GM23338 (cell line): ENCODE results near the gene NF1. TPM values are rescaled to one million over a fixed set of nuclear protein-coding genes. Genes with fewer than 3 reads are reported as not detected.

ENCODE experiments used
- ATAC-seq: fragments of 200-7000 bp; cut with Tn5 transposase; 3 replicates; pipeline ENCODE4 v1.9.1; 2020
- DNase-seq: peaks from one replicate; pipeline ENCODE4 v3.0.0-alpha.2; 2015; ENCODE audit warnings: low spot score
- H2AFZ ChIP-seq: fragments of 200-600 bp; sonication (generic); 2 replicates; pipeline ENCODE4 v1.8.0; 2016; ENCODE audit warnings: antibody characterized with exemption, mild to moderate bottlenecking, moderate library complexity
- H3F3A ChIP-seq: fragments of 200-600 bp; sonication (generic); replicated peaks from 2 replicates; pipeline ENCODE4 v1.8.0; 2017; ENCODE audit warnings: antibody characterized with exemption, mixed run types, low read depth
- H3K27ac ChIP-seq: fragments of 200-600 bp; sonication (generic); 2 replicates; pipeline ENCODE4 v1.6.1; 2016; ENCODE audit warnings: low read depth
- H3K27me3 ChIP-seq: fragments of 200-600 bp; sonication (generic); 2 replicates; pipeline ENCODE4 v1.8.0; 2016; ENCODE audit warnings: mild to moderate bottlenecking, mixed run types, moderate library complexity; ENCODE audit not compliant: insufficient read depth
- H3K36me3 ChIP-seq: fragments of 200-600 bp; sonication (generic); 2 replicates; pipeline ENCODE4 v1.8.0; 2016; ENCODE audit warnings: mild to moderate bottlenecking; ENCODE audit not compliant: insufficient read depth
- H3K4me1 ChIP-seq: fragments of 200-600 bp; sonication (generic); 2 replicates; pipeline ENCODE4 v1.8.0; 2016; ENCODE audit warnings: mild to moderate bottlenecking, moderate library complexity; ENCODE audit not compliant: insufficient read depth
- H3K4me2 ChIP-seq: fragments of 200-600 bp; sonication (generic); 2 replicates; pipeline ENCODE4 v1.7.1; 2017; ENCODE audit warnings: mixed run types
- H3K4me3 ChIP-seq: fragments of 200-600 bp; sonication (generic); 2 replicates; pipeline ENCODE4 v1.6.1; 2016; ENCODE audit warnings: mixed run types
- H3K79me2 ChIP-seq: fragments of 200-600 bp; sonication (generic); replicated peaks from 2 replicates; pipeline ENCODE4 v1.8.0; 2017; ENCODE audit warnings: mild to moderate bottlenecking; ENCODE audit not compliant: insufficient read depth
- H3K9me2 ChIP-seq: fragments of 200-600 bp; sonication (generic); 2 replicates; pipeline ENCODE4 v1.8.0; 2017; ENCODE audit not compliant: insufficient read depth
- H4K20me1 ChIP-seq: fragments of 200-600 bp; sonication (generic); replicated peaks from 2 replicates; pipeline ENCODE4 v1.8.0; 2017; ENCODE audit warnings: mild to moderate bottlenecking; ENCODE audit not compliant: insufficient read depth
- H3K27ac Mint-ChIP-seq: 2 replicates; pipeline ENCODE4 v1.8.0; 2020; ENCODE audit warnings: inconsistent platforms, mild to moderate bottlenecking, moderate library complexity, mixed read lengths
- H3K27me3 Mint-ChIP-seq: 3 replicates; pipeline ENCODE4 v1.8.0; 2022; ENCODE audit warnings: low read depth, mild to moderate bottlenecking, moderate library complexity, mixed read lengths, inconsistent platforms; ENCODE audit not compliant: insufficient read depth, poor library complexity
- H3K36me3 Mint-ChIP-seq: 3 replicates; pipeline ENCODE4 v1.8.0; 2021; ENCODE audit warnings: low read depth, mild to moderate bottlenecking, inconsistent platforms, moderate library complexity, mixed read lengths
- H3K4me1 Mint-ChIP-seq: 3 replicates; pipeline ENCODE4 v1.8.0; 2020; ENCODE audit warnings: mild to moderate bottlenecking, inconsistent platforms, mixed read lengths
- H3K4me3 Mint-ChIP-seq: 3 replicates; pipeline ENCODE4 v1.8.0; 2021; ENCODE audit warnings: moderate library complexity, mild to moderate bottlenecking, inconsistent platforms, mixed read lengths
- H3K9me3 Mint-ChIP-seq: 3 replicates; pipeline ENCODE4 v1.8.0; 2020; ENCODE audit warnings: moderate library complexity, mild to moderate bottlenecking, inconsistent platforms, mixed read lengths
- CTCF ChIP-seq, 2 experiments: fragments of 200-600 bp in 1 of 2; sonication (generic) in 1 of 2; conservative IDR thresholded peaks; 2 replicates each; pipeline versions ENCODE4 v1.5.1 to v1.6.1; 2016 to 2017; ENCODE audit warnings: antibody characterized with exemption in 2 of 2, low read depth in 2 of 2, mild to moderate bottlenecking in 2 of 2, moderate library complexity in 1 of 2
- EZH2 ChIP-seq: fragments of 200-600 bp; sonication (generic); IDR thresholded peaks from one replicate; pipeline ENCODE4 v1.8.0; 2017; ENCODE audit warnings: antibody characterized with exemption, mild to moderate bottlenecking, low read depth; ENCODE audit not compliant: unreplicated experiment
- EZH2phosphoT487 ChIP-seq: fragments of 200-600 bp; sonication (generic); IDR thresholded peaks from one replicate; pipeline ENCODE4 v1.8.1; 2018; ENCODE audit warnings: antibody characterized with exemption; ENCODE audit not compliant: unreplicated experiment
- JUNB ChIP-seq: IDR thresholded peaks from one replicate; pipeline ENCODE4 v1.6.1; 2016; ENCODE audit warnings: antibody characterized with exemption; ENCODE audit not compliant: unreplicated experiment
- NANOG ChIP-seq: IDR thresholded peaks from 2 replicates; pipeline ENCODE4 v1.6.1; 2016; ENCODE audit warnings: antibody characterized with exemption, borderline replicate concordance
- ZNF331 ChIP-seq: fragments of 250-450 bp; sonication (Bioruptor Pico); IDR thresholded peaks from 2 replicates; pipeline ENCODE4 v1.5.0; 2020; ENCODE audit warnings: low read depth, mild to moderate bottlenecking, moderate library complexity
- polyA plus RNA-seq: library from polyadenylated mRNA; unstranded; fragments of >200 nt; fragmentation: Nextera tagmentation; extraction: Ambion mirVana; gene quantifications from 2 replicates; pipeline ENCODE4 v1.2.1, GENCODE V29; 2016
- total RNA-seq: library from RNA; depleted of rRNA; stranded (reverse); fragments of >200 nt; shearing (Covaris generic); gene quantifications from 2 replicates; pipeline ENCODE4 v1.2.3, GENCODE V29; 2014

The NF1 gene
- total and polyA plus RNA-seq, 2 experiments from 2014 or later, result 16.3 to 49.7 TPM

GRCh38 chr17:31404028-31404949 lies 309.5 kb downstream of the NF1 start:
- no peak overlapping the region for H3K4me3 ChIP-seq
- no peak for DNase-seq
- no peak; the same call in 2 of the 3 replicates for ATAC-seq
- no peak overlapping the region; the same call in 2 of the 3 replicates for H3K4me3 Mint-ChIP-seq
- 0 out of 2 replicates have a peak, but pooled peaks cover 4% of the 10 kb centered on the region for H3K9me2 ChIP-seq
- H3K27ac ChIP-seq, result no peak overlapping the region
- H3K9me3 Mint-ChIP-seq, result no peaks in the 10 kb centered on the region
- no peaks in the 10 kb centered on the region for H3K27me3 ChIP-seq
- peaks cover 16% of the 10 kb centered on the region for H3K4me1 Mint-ChIP-seq
- TF ChIP-seq EZH2 (no peak), CTCF (conservative IDR thresholded peaks at IDR 0.05; ENCODE audit: low read depth in 2 of 2) (no peak), NANOG (no peak), ZNF331 (no peak), JUNB (no peak), EZH2phosphoT487 (no peak)
- H3K27ac Mint-ChIP-seq, result no peak overlapping the region
- no peak overlapping the region for H2AFZ ChIP-seq
- H3K27me3 Mint-ChIP-seq, result peaks cover 12% of the 10 kb centered on the region
- H3K4me1 ChIP-seq, result no peaks in the 10 kb centered on the region; the same call in 1 of the 2 replicates
- H3K36me3 ChIP-seq, result no peaks in the 10 kb centered on the region
- no peaks in the 10 kb centered on the region for H3F3A ChIP-seq
- H4K20me1 ChIP-seq, result no peaks in the 10 kb centered on the region
- no peak overlapping the region for H3K4me2 ChIP-seq
- H3K36me3 Mint-ChIP-seq, result no peaks in the 10 kb centered on the region
- H3K79me2 ChIP-seq, result no peaks in the 10 kb centered on the region

- H3K4me1 Mint-ChIP-seq, result peaks cover 16% of the 10 kb centered on the region
- DNase-seq, result peak; percentile 73
Measured at GRCh38 chr17:31405890-31406371, 311.2 kb downstream of the NF1 start.

More at GRCh38 chr17:31405890-31406371, 311.2 kb downstream of the NF1 start:
- Mint-ChIP-seq H3K36me3 (no peaks in the 10 kb centered on the region), H3K4me3 (no peak overlapping the region), H3K27me3 (peaks cover 7% of the 10 kb centered on the region), H3K27ac (no peak overlapping the region), H3K9me3 (no peaks in the 10 kb centered on the region)
- Histone ChIP-seq H3K36me3 (no peaks in the 10 kb centered on the region), H3K27me3 (no peaks in the 10 kb centered on the region), H3K9me2 (0 out of 2 replicates have a peak, but pooled peaks cover 4% of the 10 kb centered on the region), H3K4me1 (no peaks in the 10 kb centered on the region; the same call in 1 of the 2 replicates), H3K4me3 (no peak overlapping the region), H2AFZ (0 out of 2 replicates have a peak overlapping the region, but pooled peaks have one; percentile 48), H3K27ac (no peak overlapping the region), H3K79me2 (no peaks in the 10 kb centered on the region), H3F3A (no peaks in the 10 kb centered on the region), H4K20me1 (no peaks in the 10 kb centered on the region), H3K4me2 (no peak overlapping the region)
- ATAC-seq, result peak; percentile 96
- TF ChIP-seq ZNF331, result no peak
- peak in 1 of 2 experiments; percentile 41; a peak in 2 of 4 replicates for TF ChIP-seq CTCF (conservative IDR thresholded peaks at IDR 0.05; ENCODE audit: low read depth in 2 of 2)
